IMR-90 (cell line): Measurements from ENCODE around the gene GPR152. TPM values are rescaled to one million over a fixed set of nuclear protein-coding genes. Genes with fewer than 3 reads are reported as not detected.

Source experiments
- ATAC-seq: fragments of 200-7000 bp; cut with Tn5 transposase; 2 replicates; pipeline ENCODE4 v1.9.1; 2020; ENCODE audit warnings: low read depth, mild to moderate bottlenecking, moderate library complexity
- BruUV-seq: library from RNA; stranded (reverse); fragments of 400-500 nt; replicated peaks from 2 replicates; lab custom pipeline; 2021; lab: Mats Ljungman, UMichigan
- CTCF ChIA-PET: fragments of 300-600 bp; formaldehyde crosslinking; extraction: SDS; loops from one replicate; lab custom pipeline; 2021; ENCODE audit warnings: antibody characterized with exemption; lab: Yijun Ruan, JAX
- POLR2A ChIA-PET: fragments of 300-600 bp; sonication (Branson Sonifier 250); formaldehyde crosslinking; loops from one replicate; lab custom pipeline; 2022; ENCODE audit warnings: antibody characterized with exemption; ENCODE audit not compliant: unreplicated experiment; lab: Charles Lee
- DNase-seq: peaks from one replicate; pipeline ENCODE4 v3.0.0; 2013
- H2AFZ ChIP-seq: replicated peaks from 2 replicates; pipeline ENCODE3; 2013; ENCODE audit warnings: low read length, mild to moderate bottlenecking; ENCODE audit not compliant: poor library complexity
- H2AK5ac ChIP-seq: 2 replicates; pipeline ENCODE4 v1.6.1; 2013; ENCODE audit warnings: low read depth, low read length, inconsistent platforms
- H2AK9ac ChIP-seq: replicated peaks from 2 replicates; pipeline ENCODE3; 2013; ENCODE audit warnings: mild to moderate bottlenecking, low read depth, low read length, moderate library complexity; ENCODE audit not compliant: poor library complexity
- H2BK120ac ChIP-seq: 2 replicates; pipeline ENCODE4 v1.6.1; 2013; ENCODE audit warnings: low read depth, low read length, inconsistent platforms
- H2BK15ac ChIP-seq: 3 replicates; pipeline ENCODE4 v1.6.1; 2013; ENCODE audit warnings: low read depth, low read length, inconsistent platforms
- H2BK20ac ChIP-seq: 2 replicates; pipeline ENCODE4 v1.6.1; 2013; ENCODE audit warnings: low read depth, mild to moderate bottlenecking, inconsistent platforms, low read length, moderate library complexity
- H2BK5ac ChIP-seq: 2 replicates; pipeline ENCODE4 v1.6.1; 2013; ENCODE audit warnings: mild to moderate bottlenecking, low read depth, low read length, inconsistent platforms; ENCODE audit not compliant: poor library complexity, severe bottlenecking
- H3K14ac ChIP-seq: replicated peaks from 2 replicates; pipeline ENCODE4 v1.6.1; 2013; ENCODE audit warnings: low read depth, low read length, inconsistent platforms
- H3K18ac ChIP-seq: 2 replicates; pipeline ENCODE4 v1.6.1; 2013; ENCODE audit warnings: low read depth, low read length, control low read depth
- H3K23ac ChIP-seq: 2 replicates; pipeline ENCODE4 v1.6.1; 2013; ENCODE audit warnings: low read depth, low read length, inconsistent platforms
- H3K27ac ChIP-seq: 2 replicates; pipeline ENCODE4 v1.5.1; 2013; ENCODE audit warnings: mild to moderate bottlenecking, control low read depth, low read length; ENCODE audit not compliant: insufficient read depth
- H3K27me3 ChIP-seq: 2 replicates; pipeline ENCODE4 v1.6.1; 2013; ENCODE audit warnings: low read length; ENCODE audit not compliant: control insufficient read depth, insufficient read depth
- H3K36me3 ChIP-seq: 2 replicates; pipeline ENCODE4 v1.6.1; 2013; ENCODE audit warnings: low read length, mixed read lengths; ENCODE audit not compliant: control insufficient read depth, insufficient read depth
- H3K4ac ChIP-seq: 2 replicates; pipeline ENCODE4 v1.6.1; 2013; ENCODE audit warnings: low read depth, low read length, inconsistent platforms
- H3K4me1 ChIP-seq: 2 replicates; pipeline ENCODE4 v1.6.1; 2013; ENCODE audit warnings: low read length, mixed read lengths; ENCODE audit not compliant: control insufficient read depth, insufficient read depth
- H3K4me2 ChIP-seq: 2 replicates; pipeline ENCODE4 v1.6.1; 2013; ENCODE audit warnings: low read depth, mild to moderate bottlenecking, control low read depth, low read length, moderate library complexity
- H3K4me3 ChIP-seq: 2 replicates; pipeline ENCODE4 v1.5.1; 2013; ENCODE audit warnings: low read depth, mild to moderate bottlenecking, control low read depth, low read length, moderate library complexity; ENCODE audit not compliant: insufficient read depth
- H3K56ac ChIP-seq: 2 replicates; pipeline ENCODE4 v1.6.1; 2013; ENCODE audit warnings: low read length, inconsistent platforms; ENCODE audit not compliant: insufficient read depth; ENCODE audit errors: extremely low read depth
- H3K79me1 ChIP-seq, 2 experiments: 2 replicates each; pipeline ENCODE4 v1.6.1; 2013; ENCODE audit warnings: low read length in 2 of 2, inconsistent platforms in 1 of 2, low read depth in 1 of 2
- H3K9ac ChIP-seq: 2 replicates; pipeline ENCODE4 v1.6.1; 2013; ENCODE audit warnings: low read depth, low read length, control low read depth
- H3K9me1 ChIP-seq: 2 replicates; pipeline ENCODE4 v1.6.1; 2013; ENCODE audit warnings: low read length, inconsistent platforms; ENCODE audit not compliant: insufficient read depth
- H3K9me3 ChIP-seq: 2 replicates; pipeline ENCODE4 v1.6.1; 2013; ENCODE audit warnings: low read length; ENCODE audit not compliant: control insufficient read depth, insufficient read depth
- H4K20me1 ChIP-seq: 2 replicates; pipeline ENCODE4 v1.6.1; 2013; ENCODE audit warnings: low read length, inconsistent platforms; ENCODE audit not compliant: insufficient read depth
- H4K5ac ChIP-seq: 2 replicates; pipeline ENCODE4 v1.6.1; 2013; ENCODE audit warnings: mild to moderate bottlenecking, low read depth, low read length, control low read depth
- H4K8ac ChIP-seq, 2 experiments: 2 replicates each; pipeline ENCODE4 v1.6.1; 2013; ENCODE audit warnings: low read depth in 2 of 2, low read length in 2 of 2, control low read depth in 1 of 2, inconsistent platforms in 1 of 2
- H4K91ac ChIP-seq: 2 replicates; pipeline ENCODE4 v1.6.1; 2013; ENCODE audit warnings: low read depth, low read length, inconsistent platforms; ENCODE audit not compliant: insufficient read depth
- BHLHE40 ChIP-seq: fragments of 150-350 bp; IDR thresholded peaks from 2 replicates; pipeline ENCODE4 v1.6.1; 2016; ENCODE audit warnings: mild to moderate bottlenecking, low read depth, low read length
- CEBPB ChIP-seq: IDR thresholded peaks from 2 replicates; pipeline ENCODE4 v1.6.1; 2012; ENCODE audit warnings: low read depth, low read length, improper control_type of control experiment
- CHD1 ChIP-seq: IDR thresholded peaks from 2 replicates; pipeline ENCODE4 v1.6.1; 2012; ENCODE audit warnings: low read depth, low read length, improper control_type of control experiment
- ELK1 ChIP-seq: fragments of 150-350 bp; IDR thresholded peaks from 2 replicates; pipeline ENCODE4 v1.6.1; 2016; ENCODE audit warnings: low read depth, mild to moderate bottlenecking, low read length, moderate library complexity, borderline replicate concordance
- FOS ChIP-seq: fragments of 150-350 bp; IDR thresholded peaks from 2 replicates; pipeline ENCODE4 v1.6.1; 2016; ENCODE audit warnings: low read depth, low read length
- MAFK ChIP-seq: IDR thresholded peaks from 2 replicates; pipeline ENCODE4 v1.6.1; 2012; ENCODE audit warnings: low read depth, low read length, improper control_type of control experiment
- MAZ ChIP-seq: IDR thresholded peaks from 2 replicates; pipeline ENCODE4 v1.6.1; 2012; ENCODE audit warnings: low read depth, mild to moderate bottlenecking, low read length, improper control_type of control experiment, moderate library complexity, borderline replicate concordance
- MXI1 ChIP-seq: IDR thresholded peaks from 2 replicates; pipeline ENCODE4 v1.6.1; 2012; ENCODE audit warnings: low read depth, mild to moderate bottlenecking, low read length, moderate library complexity, borderline replicate concordance
- NFE2L2 ChIP-seq: fragments of 150-350 bp; IDR thresholded peaks from 2 replicates; pipeline ENCODE4 v1.6.1; 2016; ENCODE audit warnings: low read depth, mild to moderate bottlenecking, low read length
- POLR2A ChIP-seq: IDR thresholded peaks from 2 replicates; pipeline ENCODE4 v1.6.1; 2012; ENCODE audit warnings: mild to moderate bottlenecking, low read depth, low read length
- RAD21 ChIP-seq: IDR thresholded peaks from 2 replicates; pipeline ENCODE4 v1.6.1; 2012; ENCODE audit warnings: low read length, improper control_type of control experiment
- RCOR1 ChIP-seq: IDR thresholded peaks from 2 replicates; pipeline ENCODE4 v1.6.1; 2012; ENCODE audit warnings: mild to moderate bottlenecking, low read length, improper control_type of control experiment; ENCODE audit not compliant: insufficient replicate concordance
- RFX5 ChIP-seq: IDR thresholded peaks from 2 replicates; pipeline ENCODE4 v1.8.0; 2012; ENCODE audit warnings: low read depth, mild to moderate bottlenecking, low read length, moderate library complexity
- SMC3 ChIP-seq: fragments of 150-350 bp; IDR thresholded peaks from 2 replicates; pipeline ENCODE4 v1.6.1; 2016; ENCODE audit warnings: low read depth, mild to moderate bottlenecking, antibody characterized with exemption, low read length, moderate library complexity
- USF2 ChIP-seq: fragments of 150-350 bp; IDR thresholded peaks from 2 replicates; pipeline ENCODE4 v1.6.1; 2017; ENCODE audit warnings: mild to moderate bottlenecking, antibody characterized with exemption, low read length, low read depth
- WGBS, 2 experiments: methylation state at CpG; one replicate each; pipeline versions ENCODE4 v1.1.5 to v1.1.7; 2013; ENCODE audit warnings: missing lambda C conversion rate in 2 of 2; ENCODE audit not compliant: insufficient read length in 1 of 2; ENCODE audit errors: extremely low coverage in 2 of 2; 5-methylcytosine and 5-hydroxymethylcytosine counted together
- dilution Hi-C: fragments of 300-500 bp; cut with HindIII; formaldehyde crosslinking; loops from one replicate; pipeline ENCODE4 v1.14.3; 2018; ENCODE audit warnings: low sequenced_read_pairs; ENCODE audit not compliant: unreplicated experiment
- in situ Hi-C: fragments of 300-500 bp; cut with MboI; formaldehyde crosslinking; loops from 3 replicates; pipeline ENCODE4 v1.14.3; 2019; ENCODE audit warnings: low sequenced_read_pairs, inconsistent platforms, mixed read lengths
- intact Hi-C: fragments of 100-400 bp; cut with micrococcal nuclease; formaldehyde crosslinking; loops from 2 replicates; pipeline ENCODE4 v1.10.0; 2022
- polyA plus RNA-seq, 3 experiments: library from polyadenylated mRNA; depleted of rRNA; stranded (reverse); fragments of >200 nt; gene quantifications; 2 replicates each; pipeline ENCODE4 v1.2.3, GENCODE V29; 2012; ENCODE audit warnings: low replicate concordance in 1 of 3
- total RNA-seq: library from RNA; depleted of rRNA; stranded (reverse); fragments of >200 nt; gene quantifications from 2 replicates; pipeline ENCODE4 v1.2.3, GENCODE V29; 2012

Gene GPR152
- total and polyA plus RNA-seq, 2 of the 4 experiments (the other 2 are of a cell fraction) = not detected

GRCh38 chr11:67468456-67468758 lies 15.9 kb upstream of the GPR152 start (continued):
- TF ChIP-seq RFX5 (no peak), MXI1 (no peak), POLR2A (no peak), RAD21 (no peak), MAFK (no peak), FOS (no peak), CEBPB (no peak), NFE2L2 (no peak)

- Histone ChIP-seq H3K18ac (no peak overlapping the region), H3K56ac (peak overlapping the region; percentile 52; the same call in 1 of the 2 replicates), H3K9me1 (peaks cover 12% of the 10 kb centered on the region), H4K91ac (peak overlapping the region; percentile 39), H2AK5ac (peak overlapping the region; percentile 86), H3K27me3 (peaks cover 3% of the 10 kb centered on the region; the same call in 1 of the 2 replicates), H3K4me2 (peak overlapping the region; percentile 94), H3K4me3 (peak overlapping the region; percentile 87), H3K36me3 (peaks cover 2% of the 10 kb centered on the region; the same call in 1 of the 2 replicates), H2BK5ac (peak overlapping the region; percentile 66), H4K20me1 (no peaks in the 10 kb centered on the region), H3K27ac (peak overlapping the region; percentile 78), H2AFZ (peak overlapping the region; percentile 98), H4K5ac (0 out of 2 replicates have a peak overlapping the region, but pooled peaks have one; percentile 31), H3K9me3 (no peaks in the 10 kb centered on the region), H3K4me1 (peaks cover 9% of the 10 kb centered on the region), H3K79me1 (peaks cover 4 to 24% of the 10 kb centered on the region in 2 experiments; a peak in 2 of 4 replicates), H4K8ac (peak overlapping the region; percentile 77 to 84), H2BK120ac (no peak overlapping the region; the same call in 1 of the 2 replicates), H3K14ac (peak overlapping the region; percentile 83), H2BK20ac (no peak overlapping the region), H3K9ac (peak overlapping the region; percentile 79), H2AK9ac (peak overlapping the region; percentile 99), H3K23ac (peak overlapping the region; percentile 95), H2BK15ac (no peak overlapping the region), H3K4ac (peak overlapping the region; percentile 79)
- CTCF ChIA-PET = no interaction called here
- POLR2A ChIA-PET = interaction anchor here (0.6 kb wide), 1 partner anchor 25 kb away, joined by 6 read pairs; the partner anchor contains the start of gene CORO1B
- dilution Hi-C loops (no loop called here), in situ Hi-C loops (no loop called here), intact Hi-C loops (loop anchor here (1.0 kb wide), 1 partner anchor 25 kb away; the partner anchor contains the start of gene CORO1B)
- ATAC-seq = no peak
- DNase-seq = no peak
- 60% methylated on average over 1 of the region's 5 CpGs; no CpG with 5 or more reads in 1 of the 2 experiments for WGBS, 2 experiments
- no TSS peak for BruUV-seq
- no peak for TF ChIP-seq RAD21
- no peak for TF ChIP-seq CHD1
- no peak for TF ChIP-seq ELK1
- no peak for TF ChIP-seq MAFK
- no peak for TF ChIP-seq RCOR1
- no peak for TF ChIP-seq POLR2A
- TF ChIP-seq BHLHE40 = no peak
- TF ChIP-seq RFX5 = no peak
- TF ChIP-seq USF2 = no peak
- no peak for TF ChIP-seq NFE2L2
- no peak for TF ChIP-seq CEBPB
- TF ChIP-seq SMC3 = no peak
- TF ChIP-seq MAZ = no peak
- no peak for TF ChIP-seq MXI1
- TF ChIP-seq FOS = no peak
These were observed 15.5 kb upstream of the GPR152 start for GRCh38 chr11:67468056-67468455.
